D721Med (cell line): Measurements from ENCODE around the gene ZNF805.
"Not testable (repeated sequence)": the region's sequence is repeated elsewhere in the genome, so short reads cannot be mapped to it uniquely, and the experiment has no call there.

ENCODE experiments used
- DNase-seq: peaks from one replicate; pipeline ENCODE4 v3.0.0; 2011; ENCODE audit warnings: low spot score; ENCODE audit not compliant: insufficient read length
- FAIRE-seq: peaks from 2 replicates; lab custom pipeline; 2011; peaks lifted over from hg19 to GRCh38; lab: Jason Lieb, UNC
- CTCF ChIP-seq: IDR thresholded peaks from 2 replicates; pipeline ENCODE4 v1.5.1; 2012; ENCODE audit warnings: mild to moderate bottlenecking, control low read depth; ENCODE audit not compliant: insufficient read depth; ENCODE audit errors: missing control alignments

Gene ZNF805

GRCh38 chr19:57244513-57244912, 4.1 kb downstream of the ZNF805 start:
- FAIRE-seq, result no peak
- no peak for TF ChIP-seq CTCF
- no peak for DNase-seq

GRCh38 chr19:57245066-57245465, 4.6 kb downstream of the ZNF805 start:
- FAIRE-seq, result no peak

GRCh38 chr19:57245959-57246358, 5.5 kb downstream of the ZNF805 start:
- DNase-seq, result no peak
- FAIRE-seq, result no peak
- no peak for TF ChIP-seq CTCF

More at GRCh38 chr19:57245066-57245465, 4.6 kb downstream of the ZNF805 start:
- no peak for DNase-seq
- no peak for TF ChIP-seq CTCF

- TF ChIP-seq CTCF, result no peak
Observed at GRCh38 chr19:57248646-57249045, 8.2 kb downstream of the ZNF805 start.

GRCh38 chr19:57249329-57249728, 8.9 kb downstream of the ZNF805 start:
- DNase-seq (no peak), FAIRE-seq (no peak)
- no peak for TF ChIP-seq CTCF

More at GRCh38 chr19:57248646-57249045, 8.2 kb downstream of the ZNF805 start:
- DNase-seq (no peak), FAIRE-seq (no peak)

- not testable (repeated sequence) for DNase-seq, FAIRE-seq
Observed at GRCh38 chr19:57253767-57254166, 13.3 kb downstream of the ZNF805 start.

GRCh38 chr19:57262044-57262443, 21.6 kb downstream of the ZNF805 start:
- FAIRE-seq (no peak), DNase-seq (no peak)
- TF ChIP-seq CTCF, result no peak

GRCh38 chr19:57263244-57263741, 22.9 kb downstream of the ZNF805 start:
- TF ChIP-seq CTCF, result no peak
- DNase-seq (no peak), FAIRE-seq (no peak)
